GM18502 (cell line): ENCODE data around the gene TMEM156.

Experiments used
- ATAC-seq: cut with Tn5 transposase; IDR thresholded peaks from one replicate; pipeline ENCODE4 v1.9.1; 2021; ENCODE audit warnings: mild to moderate bottlenecking; ENCODE audit not compliant: unreplicated experiment, poor library complexity

TMEM156 gene, protein sequence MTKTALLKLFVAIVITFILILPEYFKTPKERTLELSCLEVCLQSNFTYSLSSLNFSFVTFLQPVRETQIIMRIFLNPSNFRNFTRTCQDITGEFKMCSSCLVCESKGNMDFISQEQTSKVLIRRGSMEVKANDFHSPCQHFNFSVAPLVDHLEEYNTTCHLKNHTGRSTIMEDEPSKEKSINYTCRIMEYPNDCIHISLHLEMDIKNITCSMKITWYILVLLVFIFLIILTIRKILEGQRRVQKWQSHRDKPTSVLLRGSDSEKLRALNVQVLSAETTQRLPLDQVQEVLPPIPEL

DNA sequence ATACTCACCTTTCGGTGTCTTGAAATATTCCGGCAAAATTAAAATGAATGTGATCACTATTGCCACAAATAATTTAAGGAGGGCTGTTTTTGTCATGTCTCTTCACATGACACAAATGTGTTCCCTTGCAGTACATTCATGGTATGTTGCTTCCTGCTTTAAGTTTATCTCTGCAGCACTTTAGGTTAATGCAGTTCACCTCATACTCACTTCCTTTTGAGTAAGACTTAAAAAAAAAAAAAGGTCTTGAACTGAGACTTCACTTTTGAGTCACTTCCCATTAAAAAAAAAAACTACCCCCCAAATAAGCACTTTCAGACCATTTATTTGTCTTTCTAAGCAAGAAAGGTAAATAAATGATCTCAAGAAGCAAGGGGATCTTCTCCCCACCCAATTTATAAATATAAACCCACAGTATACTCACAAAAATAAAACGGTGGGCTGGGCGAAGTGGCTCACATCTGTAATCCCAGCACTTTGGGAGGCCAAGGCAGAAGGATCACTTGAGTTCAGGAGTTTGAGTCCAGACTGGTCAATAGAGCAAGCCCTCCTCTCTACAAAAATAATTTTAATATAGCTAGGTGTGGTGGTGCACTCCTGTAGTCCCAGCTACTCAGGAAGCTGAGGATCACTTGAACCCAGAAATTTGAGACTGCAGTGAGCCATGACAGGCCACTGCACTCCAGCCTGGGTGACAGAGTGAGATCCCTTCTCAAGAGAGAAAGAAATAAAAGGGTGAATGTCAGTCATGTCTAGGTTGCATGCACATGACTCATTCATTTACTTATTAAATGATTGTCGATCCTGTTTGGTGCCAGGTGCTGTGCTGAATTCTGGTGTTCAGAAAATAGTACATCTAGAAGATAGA lies at the start of gene TMEM156:
TSS of gene TMEM156 (minus strand) at position 192 of the 868 bp plus-strand sequence. CDS start at position 96, 96 bp downstream.
- peak; percentile 72 for ATAC-seq

DNA sequence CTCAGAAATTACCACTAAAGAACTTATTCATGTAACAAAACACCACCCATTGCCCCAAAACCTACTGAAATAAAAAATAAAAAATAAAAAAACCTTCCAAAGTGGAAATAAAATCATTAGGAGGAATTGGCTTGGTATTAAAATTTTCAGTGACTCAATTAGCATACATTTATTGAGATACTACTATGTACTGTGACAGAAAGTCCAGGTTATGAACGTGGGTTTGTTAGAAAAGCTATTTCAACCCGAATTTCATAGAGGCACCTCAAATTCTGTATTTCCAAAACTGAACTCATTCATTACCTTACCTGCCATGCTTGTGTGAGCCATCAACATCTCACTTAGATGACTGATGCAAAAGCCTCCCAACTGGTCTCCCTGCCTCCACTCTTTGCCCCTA lies 46.6 kb upstream of the TMEM156 start:
- ATAC-seq: no peak

DNA sequence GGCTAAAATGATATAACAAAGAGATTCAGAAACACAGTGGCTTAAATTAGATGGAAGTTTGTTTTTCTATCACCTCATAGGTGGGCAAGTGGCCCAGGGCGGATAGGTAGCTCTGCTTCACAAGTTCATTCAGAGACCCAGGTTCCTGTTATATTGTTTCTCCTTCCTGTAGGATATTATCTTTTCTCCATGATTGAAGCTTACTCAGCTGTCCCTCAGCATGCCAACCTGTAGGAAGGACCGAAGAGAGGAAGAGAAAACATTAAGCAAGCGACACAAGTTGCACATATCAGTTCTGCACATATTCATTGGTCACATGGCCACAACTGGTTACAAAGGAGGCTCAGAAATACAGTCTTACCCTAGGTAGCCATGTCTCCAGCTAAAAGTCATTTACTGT lies 36.7 kb upstream of the TMEM156 start:
- ATAC-seq: no peak

DNA sequence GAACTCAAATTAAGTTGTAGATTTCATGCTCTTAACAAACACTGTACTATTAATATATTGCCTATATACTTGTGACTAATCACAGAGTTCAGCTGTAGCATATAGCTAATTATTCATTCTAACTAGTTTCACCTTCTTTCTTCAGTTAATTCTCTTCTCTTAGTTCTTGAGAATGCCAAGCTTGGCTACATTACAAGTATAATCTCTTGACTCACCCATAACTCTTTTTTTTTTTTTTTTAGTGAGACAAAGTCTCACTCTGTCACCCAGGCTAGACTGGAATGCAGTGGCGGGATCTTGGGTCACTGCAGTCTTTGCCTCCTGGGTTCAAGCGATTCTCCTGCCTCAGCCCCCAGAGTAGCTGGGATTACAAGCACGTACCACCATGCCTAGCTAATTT lies 35.2 kb upstream of the TMEM156 start:
- ATAC-seq: no peak

DNA sequence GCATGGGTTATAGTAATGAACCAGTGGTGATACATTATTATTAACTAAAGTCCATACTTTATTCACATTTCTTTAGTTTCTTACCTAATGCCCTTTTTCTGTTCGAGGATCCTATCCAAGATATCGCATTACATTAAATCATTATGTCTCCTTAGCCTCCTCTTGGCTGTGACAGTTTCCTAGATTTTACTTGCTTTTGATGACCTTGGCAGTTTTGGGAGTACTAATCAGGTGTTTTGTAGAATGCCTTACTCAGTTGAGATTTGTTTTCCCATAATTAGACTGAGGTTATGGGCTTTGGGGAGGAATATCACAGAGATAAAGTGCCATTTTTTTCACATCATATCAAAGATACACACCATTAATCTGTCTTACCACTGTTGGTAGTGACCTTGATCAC lies 34.8 kb upstream of the TMEM156 start:
- ATAC-seq: no peak

DNA sequence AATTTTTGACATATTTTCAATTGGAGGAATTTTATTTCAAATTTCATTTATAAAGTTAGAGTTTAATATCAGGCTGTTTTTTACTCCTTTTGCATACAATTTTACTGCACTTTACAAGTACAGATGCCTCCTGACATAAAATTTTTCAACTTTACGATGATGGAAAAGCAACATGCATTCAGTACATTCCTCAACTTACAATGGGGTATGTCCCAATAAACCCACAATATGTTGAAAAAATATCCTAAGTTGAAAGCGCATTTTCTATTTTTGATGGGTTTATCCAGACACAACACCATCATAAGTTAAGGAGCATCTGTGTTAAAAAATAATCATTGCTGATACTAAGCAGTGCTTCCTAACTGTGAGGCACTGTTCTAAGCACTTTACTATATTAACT lies 34.2 kb upstream of the TMEM156 start:
- no peak for ATAC-seq

DNA sequence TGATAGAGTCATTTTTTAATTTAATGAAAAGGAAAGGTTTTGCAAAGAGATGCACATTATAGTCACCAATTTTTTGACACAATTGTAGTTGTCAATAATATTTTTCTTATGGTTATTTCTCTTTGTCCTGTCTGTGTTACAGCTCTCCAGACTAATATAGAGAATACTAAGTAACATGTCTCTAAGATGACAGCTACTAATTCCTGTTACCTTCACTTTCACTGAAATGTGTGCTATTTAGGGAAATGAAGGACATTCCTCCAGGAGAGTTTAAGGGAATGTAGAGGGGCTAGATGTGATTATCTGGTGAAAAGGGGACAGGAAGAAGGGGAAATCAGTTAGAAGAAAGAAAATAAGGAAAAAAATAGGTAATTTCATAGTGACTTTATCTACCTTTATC lies 31.2 kb upstream of the TMEM156 start:
- ATAC-seq: no peak

DNA sequence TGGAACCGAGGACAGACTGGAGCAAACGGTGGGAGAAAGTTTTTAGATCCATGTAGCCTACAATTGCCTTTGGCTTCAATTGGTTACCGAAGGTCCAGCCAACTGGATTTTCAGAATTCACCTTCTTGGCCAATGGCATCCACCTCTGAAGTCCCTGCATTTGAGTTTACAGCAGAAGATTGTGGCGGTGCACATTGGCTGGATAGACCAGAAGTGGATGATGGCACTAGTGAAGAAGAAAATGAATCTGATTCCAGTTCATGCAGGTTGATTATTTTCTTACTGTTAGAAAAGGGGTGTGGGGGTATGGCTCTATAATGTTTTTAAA lies 30.5 kb upstream of the TMEM156 start:
- ATAC-seq: no peak

DNA sequence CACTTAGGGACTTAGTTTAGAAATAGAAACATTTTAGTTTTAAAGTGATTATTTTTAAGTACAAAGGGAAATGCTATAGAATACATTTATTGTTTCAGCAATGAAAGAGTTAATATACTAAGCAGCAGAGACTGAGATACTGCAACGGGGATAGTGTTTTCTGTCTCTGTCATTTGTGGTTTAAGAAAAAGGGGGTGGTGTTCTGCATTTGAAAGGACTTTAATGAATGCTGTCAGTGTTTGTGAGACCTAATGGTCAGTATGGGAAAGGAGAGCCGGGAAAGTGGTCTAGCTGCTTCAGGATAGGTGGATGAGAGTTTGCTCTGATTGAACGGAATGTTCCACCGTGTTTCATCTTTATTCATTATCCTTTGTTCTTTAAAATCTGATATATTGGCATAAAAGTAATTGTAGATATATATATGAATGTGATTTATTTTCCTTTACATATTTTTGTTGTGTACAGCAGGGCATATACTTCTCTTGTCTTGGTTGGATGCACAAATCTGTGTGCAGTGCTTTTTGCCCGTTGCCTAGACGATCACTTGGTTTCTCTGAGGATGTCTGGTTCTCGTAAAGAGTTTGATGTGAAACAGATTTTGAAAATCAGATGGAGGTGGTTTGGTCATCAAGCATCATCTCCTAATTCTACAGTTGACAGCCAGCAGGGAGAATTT lies 30.0 kb upstream of the TMEM156 start, which contains the start of gene KLHL5:
TSS of gene KLHL5 (plus strand) at position 139 of the 676 bp plus-strand sequence. CDS start at position 560, 421 bp downstream.
- ATAC-seq: no peak

DNA sequence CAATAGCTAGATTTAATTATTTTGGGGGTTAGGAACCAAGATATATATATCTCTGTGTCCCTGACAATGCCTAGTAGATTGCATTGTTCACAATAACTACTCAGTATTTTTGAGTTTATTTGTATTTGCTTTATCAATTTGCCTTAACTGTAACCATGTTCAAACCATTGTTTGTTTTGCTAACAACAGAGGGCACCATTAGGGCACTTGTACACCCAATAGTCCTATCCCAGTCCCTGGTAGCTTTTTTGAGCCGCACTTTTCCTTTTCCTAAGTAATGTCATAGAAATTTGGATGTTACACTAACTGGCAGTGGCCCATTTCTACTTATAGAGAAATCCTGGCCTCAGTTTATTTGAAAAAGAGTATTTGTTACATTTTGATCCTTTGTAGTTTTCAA lies 29.2 kb upstream of the TMEM156 start:
- ATAC-seq: no peak

DNA sequence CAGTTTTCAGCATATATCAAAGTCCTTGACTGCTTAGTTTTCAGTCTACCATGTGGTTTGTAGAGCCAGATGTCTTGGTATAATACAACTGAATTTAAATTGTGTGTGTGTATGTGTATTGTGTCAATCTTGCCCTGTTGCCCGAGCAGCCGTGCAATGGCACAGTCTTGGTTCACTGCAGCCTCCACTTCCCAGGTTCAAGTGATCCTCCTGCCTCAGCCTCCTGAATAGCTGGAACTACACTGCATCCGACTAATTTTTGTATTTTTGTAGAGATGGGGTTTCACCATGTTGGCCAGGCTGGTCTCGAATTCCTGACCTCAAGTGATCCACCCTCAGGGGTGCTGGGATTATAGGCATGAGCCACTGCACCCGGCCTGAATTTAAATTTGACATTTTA lies 23.8 kb upstream of the TMEM156 start:
- no peak for ATAC-seq

DNA sequence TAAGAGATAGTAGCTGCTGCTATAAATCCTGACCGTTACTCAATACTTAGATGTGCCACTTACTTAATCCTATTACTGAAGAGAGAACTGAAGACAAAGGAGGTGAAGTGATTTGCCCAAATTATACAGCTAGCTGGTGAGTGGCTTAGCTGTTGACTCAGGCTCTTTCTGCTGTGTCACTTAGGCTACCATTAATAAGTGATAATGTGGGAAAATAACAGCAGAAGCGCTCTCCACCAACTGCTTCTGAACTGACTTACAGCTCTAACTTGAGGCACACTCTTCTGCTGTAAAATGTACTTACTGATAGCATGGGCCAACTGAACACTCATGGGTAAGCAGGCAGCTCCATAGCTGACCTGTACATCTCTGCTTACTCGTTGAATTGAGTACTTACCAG lies 22.3 kb upstream of the TMEM156 start:
- no peak for ATAC-seq

DNA sequence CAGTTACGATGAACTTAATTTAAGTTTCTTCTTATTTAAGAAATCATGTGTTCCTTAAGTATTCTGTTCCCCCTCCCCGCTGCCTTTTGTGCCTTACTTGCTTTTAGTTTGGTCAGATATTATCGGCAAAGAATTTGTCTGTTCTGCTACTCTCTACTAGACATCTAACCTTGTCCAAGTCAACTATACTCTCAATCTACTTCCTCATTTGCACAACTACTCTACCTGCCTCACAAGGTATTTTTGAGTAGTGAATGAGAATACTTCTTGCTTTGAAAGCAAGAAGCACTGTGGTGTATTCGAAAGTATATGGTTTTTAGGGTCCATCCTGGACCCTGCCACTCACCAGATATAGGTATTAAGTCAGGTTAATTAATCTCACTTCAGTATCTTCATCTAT lies 21.8 kb upstream of the TMEM156 start:
- ATAC-seq: no peak

DNA sequence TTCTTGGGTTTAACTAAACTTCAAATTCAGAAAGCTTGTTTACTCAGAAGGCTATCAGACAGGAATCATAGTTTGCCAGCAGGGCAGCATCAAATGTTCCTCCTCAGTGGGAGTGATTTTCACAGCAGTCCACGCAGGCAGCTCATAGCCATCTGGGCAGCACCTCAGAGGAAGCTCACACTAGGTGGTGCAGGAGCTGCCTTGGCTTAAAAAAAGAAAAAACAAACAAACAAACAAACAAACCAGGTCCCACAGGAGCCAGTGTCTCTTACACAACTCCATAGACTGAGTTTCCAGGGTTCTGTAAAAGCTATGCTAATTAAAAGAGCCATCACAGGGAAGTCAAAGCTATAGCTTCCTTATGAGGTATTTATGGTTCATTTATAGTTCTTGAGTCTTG lies 19.3 kb upstream of the TMEM156 start:
- ATAC-seq: no peak

DNA sequence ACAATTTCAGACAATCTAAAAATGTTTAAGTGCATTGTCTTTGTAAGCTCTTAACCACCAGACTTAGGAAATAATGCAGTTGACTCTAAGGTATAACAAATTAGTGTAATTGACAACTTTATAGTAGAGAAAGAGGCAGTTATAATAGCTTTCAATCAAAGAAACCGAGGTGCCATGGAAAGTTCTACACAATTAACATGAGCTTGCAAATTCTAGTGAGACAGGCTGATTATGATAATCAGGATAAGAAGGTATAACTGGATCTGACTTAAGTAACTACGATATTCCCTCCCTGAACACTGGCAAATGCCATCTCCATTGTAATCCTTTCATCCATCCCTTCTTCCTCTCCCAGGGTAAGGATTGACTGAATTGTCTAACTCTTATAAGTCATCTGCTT lies 18.4 kb upstream of the TMEM156 start:
- ATAC-seq: no peak

DNA sequence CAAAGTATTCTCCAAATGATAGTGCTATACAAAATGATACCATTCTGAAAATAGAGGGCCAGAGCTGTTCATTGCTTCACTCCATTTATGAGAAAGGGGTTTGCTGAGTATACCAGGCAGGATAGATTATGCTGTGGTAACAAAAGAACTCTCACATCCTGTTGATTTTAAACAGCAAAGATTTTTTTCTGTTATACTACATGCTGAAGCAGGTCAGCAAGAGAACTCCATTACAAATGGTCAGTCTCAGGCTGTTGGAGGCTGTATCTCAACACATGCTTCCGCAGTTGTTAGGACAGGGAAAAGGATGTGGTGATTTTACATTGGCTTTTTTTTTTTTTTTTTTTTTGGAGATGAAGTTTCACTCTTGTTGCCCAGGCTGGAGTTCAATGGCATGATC lies 16.1 kb upstream of the TMEM156 start:
- no peak for ATAC-seq

DNA sequence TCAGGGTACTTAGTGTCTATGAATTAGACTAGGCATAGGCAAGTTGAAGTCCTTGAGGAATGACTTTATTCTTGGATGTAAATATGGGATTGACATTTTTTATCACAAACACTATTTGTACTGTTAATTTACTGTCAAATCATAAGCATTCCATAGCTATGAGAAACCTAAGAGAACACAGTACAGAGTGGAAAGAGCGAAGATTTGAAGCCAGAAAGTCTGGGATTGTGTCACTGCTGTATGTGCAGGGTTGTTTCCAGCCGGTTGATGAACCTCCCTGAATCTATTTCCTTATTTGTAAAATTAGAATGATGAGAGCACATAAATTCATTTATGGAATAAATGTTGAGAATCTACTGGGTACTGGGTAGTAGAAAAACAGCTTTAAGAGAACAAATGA lies 15.5 kb upstream of the TMEM156 start:
- ATAC-seq: no peak

DNA sequence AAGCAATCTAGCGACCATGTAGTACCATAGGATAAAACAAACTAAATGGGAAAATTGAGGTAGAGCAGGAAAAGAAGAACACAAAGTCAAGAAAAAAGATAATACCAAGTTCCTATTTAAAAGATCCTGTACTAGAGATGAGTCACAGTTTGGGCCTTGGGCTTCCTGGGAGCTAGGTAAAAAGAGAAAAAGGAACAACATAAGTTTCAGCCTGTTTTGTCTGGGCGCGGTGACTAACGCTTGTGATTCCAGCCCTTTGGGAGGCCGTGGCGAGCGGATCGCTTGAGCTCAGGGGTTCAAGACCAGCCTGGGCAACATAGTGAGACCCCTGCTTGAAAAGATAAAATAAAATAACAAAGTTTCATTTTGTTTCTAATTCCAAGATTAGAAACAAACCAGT lies 14.0 kb upstream of the TMEM156 start:
- no peak for ATAC-seq

DNA sequence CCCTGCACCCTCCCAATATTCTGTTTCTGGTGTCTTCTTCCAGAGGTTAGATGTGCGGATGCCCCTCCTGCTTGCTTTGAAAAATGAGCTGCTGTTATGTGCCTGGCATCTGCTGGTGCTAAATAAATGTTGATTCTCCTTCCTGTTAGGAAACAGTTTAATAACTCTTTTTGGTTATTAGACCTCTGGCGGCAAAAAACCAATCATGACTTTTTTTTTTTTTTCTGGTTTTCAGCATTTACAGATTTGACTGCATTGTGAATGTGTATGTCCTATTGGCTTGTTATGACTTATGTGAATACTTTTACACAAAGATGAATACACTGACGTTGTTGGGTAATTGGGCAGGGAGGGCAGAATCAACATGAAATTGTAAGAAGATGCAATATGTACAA lies 13.6 kb upstream of the TMEM156 start:
- no peak for ATAC-seq

DNA sequence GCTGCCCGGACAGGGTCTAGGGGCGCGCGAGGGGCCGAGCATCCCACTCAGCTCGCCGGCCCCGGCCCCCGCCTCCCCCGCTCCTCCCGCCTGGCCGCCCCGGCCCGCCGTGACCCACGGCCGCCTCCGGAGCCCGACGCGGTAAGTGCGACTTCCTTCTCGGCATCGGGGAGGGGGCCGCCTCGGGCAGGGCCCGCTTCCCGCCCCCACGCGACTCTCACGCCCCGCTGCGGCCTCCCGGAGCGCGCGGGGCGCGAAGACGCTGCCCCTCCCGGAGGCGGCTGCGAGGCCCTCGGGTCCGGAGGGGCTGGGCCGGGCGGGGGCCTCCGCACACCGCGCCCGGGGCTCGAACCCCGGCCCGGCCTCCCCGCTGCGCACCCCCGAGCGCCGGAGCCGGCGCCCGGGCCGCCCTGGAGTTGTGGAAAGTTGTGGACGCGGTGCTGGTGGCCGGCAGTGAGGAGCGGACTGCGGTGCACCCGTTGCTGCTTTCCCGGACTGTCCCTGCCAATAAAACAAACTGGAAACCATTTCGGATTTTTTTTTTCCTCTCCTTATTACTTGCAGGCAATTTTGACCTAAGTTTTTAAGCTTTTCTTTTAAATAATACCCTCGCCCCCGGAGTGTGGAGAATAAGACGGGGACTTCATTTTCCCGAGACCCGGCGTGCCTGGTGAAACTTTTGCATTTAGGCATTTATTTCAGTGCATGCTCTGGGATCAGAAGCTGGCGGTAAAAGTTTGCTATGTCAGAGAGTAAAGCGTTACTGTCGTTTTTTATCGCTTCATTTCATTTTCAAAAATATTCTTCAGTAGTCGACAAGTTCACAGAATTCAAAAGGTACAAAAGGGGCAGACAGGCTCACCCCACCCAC lies 13.0 kb upstream of the TMEM156 start:
- ATAC-seq: peak; percentile 40
